ENCODE measurements around the gene HSBP1. TPM values are rescaled to one million over a fixed set of nuclear protein-coding genes. Genes with fewer than 3 reads are reported as not detected.

HSBP1 gene
- total RNA-seq, 1 donor = 18.8 TPM

DNA sequence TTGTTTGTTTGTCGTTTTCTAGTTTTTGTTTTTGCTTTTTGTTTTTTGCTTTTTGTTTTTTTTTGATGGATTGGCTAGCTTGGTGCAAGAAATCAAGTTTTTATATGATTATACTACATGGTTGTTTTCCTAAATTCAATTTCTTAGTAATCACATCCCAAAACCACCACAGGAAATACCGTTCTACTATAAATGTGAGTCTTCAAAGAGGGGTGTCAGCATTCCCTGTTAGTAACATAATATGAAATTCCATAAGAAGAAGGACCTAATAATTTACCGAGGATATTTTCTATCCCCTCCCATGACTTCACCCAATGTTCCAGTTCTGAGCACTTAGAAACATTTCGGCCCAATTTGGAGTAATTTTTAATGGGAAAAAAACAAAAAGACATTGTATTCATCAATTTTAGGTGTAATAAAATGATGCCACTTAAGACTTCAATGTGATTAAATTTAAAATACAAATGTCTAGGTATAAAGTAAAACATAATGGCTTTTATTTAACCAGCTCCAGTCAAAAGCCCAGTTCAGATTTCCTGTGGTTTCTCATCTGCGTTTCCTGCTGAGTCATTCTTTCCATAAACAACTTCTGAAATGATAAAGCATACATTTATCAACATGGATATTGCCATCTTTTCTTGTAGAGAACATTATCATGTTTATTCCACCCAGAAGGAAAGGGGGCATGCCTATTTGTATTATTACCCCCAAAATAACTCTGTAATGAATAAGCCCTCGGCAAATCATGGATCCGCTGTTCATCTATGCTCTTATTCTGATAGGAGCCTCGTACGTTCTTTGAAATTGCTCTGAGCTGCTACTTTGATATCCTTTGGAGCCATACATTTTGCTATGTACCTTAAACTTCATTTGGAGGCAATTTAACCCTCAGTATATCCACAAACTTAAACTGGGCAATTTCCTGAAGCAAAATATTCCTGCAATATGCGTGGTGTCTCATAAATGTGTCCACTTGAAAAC is 28.1 kb downstream of the HSBP1 start:
- Histone ChIP-seq H3K4me1 (ENCODE audit: insufficient read depth, low read length) (peaks cover 9% of the 10 kb centered on the region), H4K20me1 (ENCODE audit: insufficient read depth, low read length) (no peaks in the 10 kb centered on the region), H2AFZ (ENCODE audit: low read length) (no peak overlapping the region), H3K4me3 (ENCODE audit: insufficient read depth, low read length) (no peak overlapping the region), H3K27ac (ENCODE audit: low read depth, low read length) (no peak overlapping the region), H3K27me3 (ENCODE audit: insufficient read depth, low read length) (peaks cover 22% of the 10 kb centered on the region), H3K9me3 (ENCODE audit: low read depth, low read length) (no peaks in the 10 kb centered on the region), H3K36me3 (ENCODE audit: insufficient read depth, low read length) (no peaks in the 10 kb centered on the region), H3K79me2 (ENCODE audit: insufficient read depth, low read length) (no peaks in the 10 kb centered on the region), H3K4me2 (ENCODE audit: insufficient read depth, low read length) (peak overlapping the region; percentile 20)
- TF ChIP-seq, protein P1, sequence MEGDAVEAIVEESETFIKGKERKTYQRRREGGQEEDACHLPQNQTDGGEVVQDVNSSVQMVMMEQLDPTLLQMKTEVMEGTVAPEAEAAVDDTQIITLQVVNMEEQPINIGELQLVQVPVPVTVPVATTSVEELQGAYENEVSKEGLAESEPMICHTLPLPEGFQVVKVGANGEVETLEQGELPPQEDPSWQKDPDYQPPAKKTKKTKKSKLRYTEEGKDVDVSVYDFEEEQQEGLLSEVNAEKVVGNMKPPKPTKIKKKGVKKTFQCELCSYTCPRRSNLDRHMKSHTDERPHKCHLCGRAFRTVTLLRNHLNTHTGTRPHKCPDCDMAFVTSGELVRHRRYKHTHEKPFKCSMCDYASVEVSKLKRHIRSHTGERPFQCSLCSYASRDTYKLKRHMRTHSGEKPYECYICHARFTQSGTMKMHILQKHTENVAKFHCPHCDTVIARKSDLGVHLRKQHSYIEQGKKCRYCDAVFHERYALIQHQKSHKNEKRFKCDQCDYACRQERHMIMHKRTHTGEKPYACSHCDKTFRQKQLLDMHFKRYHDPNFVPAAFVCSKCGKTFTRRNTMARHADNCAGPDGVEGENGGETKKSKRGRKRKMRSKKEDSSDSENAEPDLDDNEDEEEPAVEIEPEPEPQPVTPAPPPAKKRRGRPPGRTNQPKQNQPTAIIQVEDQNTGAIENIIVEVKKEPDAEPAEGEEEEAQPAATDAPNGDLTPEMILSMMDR (IDR thresholded peaks at IDR 0.05; ENCODE audit: extremely low read depth, low read depth, low read length) = no peak
- peak; percentile 85 for DNase-seq (ENCODE audit: insufficient read length, low spot score, missing footprints)

DNA sequence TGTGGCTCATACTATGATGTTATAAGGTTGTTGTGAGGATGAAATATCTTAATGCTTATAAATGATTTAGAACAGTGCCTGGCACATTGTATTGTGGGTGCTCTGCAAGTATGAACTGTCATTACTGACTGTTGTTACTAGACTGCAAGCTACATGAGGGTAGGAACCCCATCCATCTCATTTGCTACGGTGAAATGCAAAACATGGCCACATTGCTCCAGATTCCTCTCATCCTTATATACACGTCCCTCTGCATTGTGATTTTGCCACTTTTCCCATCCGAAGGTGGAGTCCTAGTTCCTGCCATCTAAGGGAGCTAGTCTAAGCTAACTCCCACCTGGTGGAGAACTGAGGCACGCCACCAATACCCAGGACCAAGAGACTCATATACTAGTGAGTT is 29.8 kb downstream of the HSBP1 start:
- Histone ChIP-seq H2AFZ (ENCODE audit: low read length) (no peak overlapping the region), H3K36me3 (ENCODE audit: insufficient read depth, low read length) (no peaks in the 10 kb centered on the region)

DNA sequence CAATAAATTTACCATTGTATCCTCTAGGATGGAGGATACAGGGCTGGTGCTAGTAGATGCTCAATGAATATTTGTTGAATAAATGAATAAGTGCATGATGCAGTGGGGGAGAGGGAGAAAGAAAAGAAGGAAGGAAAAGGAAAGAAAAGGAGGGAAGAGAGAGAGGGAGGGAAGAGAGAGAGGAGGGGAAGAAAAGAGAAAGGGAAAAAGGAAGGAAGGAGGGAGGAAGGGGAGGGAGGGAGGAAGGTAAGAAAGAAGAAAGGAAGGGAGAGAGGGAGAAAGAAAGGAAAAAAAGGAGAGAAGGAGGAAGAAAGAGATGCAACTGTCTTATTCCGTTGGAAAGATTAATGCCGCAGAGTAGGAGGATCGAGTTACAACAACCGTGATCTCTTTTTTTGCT is 30.4 kb downstream of the HSBP1 start:
- Histone ChIP-seq H3K4me3 (ENCODE audit: insufficient read depth, low read length) (no peak overlapping the region), H4K20me1 (ENCODE audit: insufficient read depth, low read length) (no peaks in the 10 kb centered on the region), H3K27ac (ENCODE audit: low read depth, low read length) (no peak overlapping the region), H3K4me1 (ENCODE audit: insufficient read depth, low read length) (peaks cover 9% of the 10 kb centered on the region), H3K9me3 (ENCODE audit: low read depth, low read length) (no peaks in the 10 kb centered on the region), H3K79me2 (ENCODE audit: insufficient read depth, low read length) (no peaks in the 10 kb centered on the region), H3K4me2 (ENCODE audit: insufficient read depth, low read length) (no peak overlapping the region), H2AFZ (ENCODE audit: low read length) (no peak overlapping the region), H3K36me3 (ENCODE audit: insufficient read depth, low read length) (no peaks in the 10 kb centered on the region), H3K27me3 (ENCODE audit: insufficient read depth, low read length) (peaks cover 16% of the 10 kb centered on the region)
- TF ChIP-seq, protein P1 (IDR thresholded peaks at IDR 0.05; ENCODE audit: extremely low read depth, low read depth, low read length) = no peak
- DNase-seq (ENCODE audit: insufficient read length, low spot score, missing footprints) = no peak

More for the DNA sequence above, 29.8 kb downstream of the HSBP1 start:
- TF ChIP-seq, protein P1 (IDR thresholded peaks at IDR 0.05; ENCODE audit: extremely low read depth, low read depth, low read length) = no peak
- Histone ChIP-seq H3K79me2 (ENCODE audit: insufficient read depth, low read length) (no peaks in the 10 kb centered on the region), H3K4me3 (ENCODE audit: insufficient read depth, low read length) (no peak overlapping the region), H3K27me3 (ENCODE audit: insufficient read depth, low read length) (peaks cover 16% of the 10 kb centered on the region), H3K4me1 (ENCODE audit: insufficient read depth, low read length) (peaks cover 9% of the 10 kb centered on the region), H3K27ac (ENCODE audit: low read depth, low read length) (no peak overlapping the region), H3K4me2 (ENCODE audit: insufficient read depth, low read length) (no peak overlapping the region), H3K9me3 (ENCODE audit: low read depth, low read length) (no peaks in the 10 kb centered on the region), H4K20me1 (ENCODE audit: insufficient read depth, low read length) (no peaks in the 10 kb centered on the region)
- DNase-seq (ENCODE audit: insufficient read length, low spot score, missing footprints) = no peak

DNA sequence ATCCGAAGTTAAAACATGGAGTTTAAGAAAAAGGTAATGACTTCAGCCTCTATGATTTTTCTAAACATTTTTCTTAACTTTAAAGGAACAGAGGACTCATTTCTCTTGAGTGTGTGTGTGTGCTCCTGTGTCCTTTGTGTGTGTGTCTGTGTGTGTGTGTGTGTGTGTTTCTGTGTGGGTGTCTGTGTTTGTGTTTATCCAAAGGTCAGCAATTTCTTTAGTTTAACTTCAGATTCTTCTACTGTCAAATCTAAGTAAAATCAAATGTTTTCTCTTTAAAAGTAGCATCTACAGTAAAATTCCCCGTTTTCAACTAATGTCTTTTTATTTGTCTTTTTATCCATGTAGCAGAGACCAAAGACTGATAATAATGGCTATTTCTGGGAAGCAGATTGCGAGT is 31.8 kb downstream of the HSBP1 start:
- no peak overlapping the region for H3K27ac ChIP-seq (ENCODE audit: low read depth, low read length)
- H3K36me3 ChIP-seq (ENCODE audit: insufficient read depth, low read length) = no peaks in the 10 kb centered on the region
- H2AFZ ChIP-seq (ENCODE audit: low read length) = no peak overlapping the region
- H3K79me2 ChIP-seq (ENCODE audit: insufficient read depth, low read length) = no peaks in the 10 kb centered on the region
- H3K27me3 ChIP-seq (ENCODE audit: insufficient read depth, low read length) = peaks cover 18% of the 10 kb centered on the region
- H3K4me3 ChIP-seq (ENCODE audit: insufficient read depth, low read length) = no peak overlapping the region
- no peak overlapping the region for H3K4me2 ChIP-seq (ENCODE audit: insufficient read depth, low read length)
- no peaks in the 10 kb centered on the region for H3K9me3 ChIP-seq (ENCODE audit: low read depth, low read length)
- no peaks in the 10 kb centered on the region for H4K20me1 ChIP-seq (ENCODE audit: insufficient read depth, low read length)
- no peak for DNase-seq (ENCODE audit: insufficient read length, low spot score, missing footprints)
- TF ChIP-seq, protein P1 (IDR thresholded peaks at IDR 0.05; ENCODE audit: extremely low read depth, low read depth, low read length) = no peak
- peaks cover 9% of the 10 kb centered on the region for H3K4me1 ChIP-seq (ENCODE audit: insufficient read depth, low read length)
